Suprapubic skin (tissue), 4 donors: ENCODE measurements around the gene VPS35L.

Experiments
- POLR2A ChIP-seq, 2 donors: fragments of 450-650 bp; IDR thresholded peaks; one replicate each; pipeline ENCODE4 v1.6.1; 2017; ENCODE audit warnings: antibody characterized with exemption in 2 of 2, mild to moderate bottlenecking in 2 of 2, moderate library complexity in 2 of 2
- POLR2AphosphoS5 ChIP-seq, 3 donors: sonication (generic); formaldehyde crosslinking; IDR thresholded peaks; one replicate each; pipeline ENCODE4 v1.6.1; 2017; ENCODE audit warnings: antibody characterized with exemption in 3 of 3
- TF ChIP-seq, protein P1 (sequence below), 2 donors: fragments of 200-600 bp in 1 of 2; fragments of 450-650 bp in 1 of 2; sonication (generic) in 1 of 2; IDR thresholded peaks; one replicate each; pipeline ENCODE4 v1.5.1; 2016 to 2019; ENCODE audit warnings: antibody characterized with exemption in 2 of 2, mild to moderate bottlenecking in 1 of 2, moderate library complexity in 1 of 2

DNA sequence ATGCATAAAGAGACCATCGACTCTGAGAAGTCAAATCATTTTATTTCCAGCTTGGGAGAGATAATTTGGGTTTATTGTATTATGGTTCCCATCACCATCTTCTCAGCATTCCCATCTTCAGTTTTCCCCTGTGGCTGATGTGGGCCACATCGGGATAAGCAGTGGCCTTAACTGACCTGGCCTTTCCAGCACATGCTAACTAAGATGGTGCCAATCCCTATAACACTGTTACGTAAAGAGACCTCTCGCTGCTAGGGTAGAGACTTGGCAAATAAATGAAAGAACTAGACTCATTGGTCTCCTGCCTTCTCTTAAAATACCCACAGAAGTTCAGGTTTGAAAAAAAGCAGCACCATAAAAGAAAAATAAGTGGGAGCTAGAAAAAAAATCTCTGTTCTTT is 49.4 kb downstream of the VPS35L start:
- TF ChIP-seq POLR2AphosphoS5 (IDR thresholded peaks at IDR 0.05), result no peak
- TF ChIP-seq, protein P1, sequence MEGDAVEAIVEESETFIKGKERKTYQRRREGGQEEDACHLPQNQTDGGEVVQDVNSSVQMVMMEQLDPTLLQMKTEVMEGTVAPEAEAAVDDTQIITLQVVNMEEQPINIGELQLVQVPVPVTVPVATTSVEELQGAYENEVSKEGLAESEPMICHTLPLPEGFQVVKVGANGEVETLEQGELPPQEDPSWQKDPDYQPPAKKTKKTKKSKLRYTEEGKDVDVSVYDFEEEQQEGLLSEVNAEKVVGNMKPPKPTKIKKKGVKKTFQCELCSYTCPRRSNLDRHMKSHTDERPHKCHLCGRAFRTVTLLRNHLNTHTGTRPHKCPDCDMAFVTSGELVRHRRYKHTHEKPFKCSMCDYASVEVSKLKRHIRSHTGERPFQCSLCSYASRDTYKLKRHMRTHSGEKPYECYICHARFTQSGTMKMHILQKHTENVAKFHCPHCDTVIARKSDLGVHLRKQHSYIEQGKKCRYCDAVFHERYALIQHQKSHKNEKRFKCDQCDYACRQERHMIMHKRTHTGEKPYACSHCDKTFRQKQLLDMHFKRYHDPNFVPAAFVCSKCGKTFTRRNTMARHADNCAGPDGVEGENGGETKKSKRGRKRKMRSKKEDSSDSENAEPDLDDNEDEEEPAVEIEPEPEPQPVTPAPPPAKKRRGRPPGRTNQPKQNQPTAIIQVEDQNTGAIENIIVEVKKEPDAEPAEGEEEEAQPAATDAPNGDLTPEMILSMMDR (IDR thresholded peaks at IDR 0.05), result no peak
- TF ChIP-seq POLR2A (IDR thresholded peaks at IDR 0.05), result no peak
